ENCODE measurements around the gene PTPN22.
A peak's percentile ranks its signal among the peaks of the same experiment; 100 is the strongest.

- TF ChIP-seq, protein P1, sequence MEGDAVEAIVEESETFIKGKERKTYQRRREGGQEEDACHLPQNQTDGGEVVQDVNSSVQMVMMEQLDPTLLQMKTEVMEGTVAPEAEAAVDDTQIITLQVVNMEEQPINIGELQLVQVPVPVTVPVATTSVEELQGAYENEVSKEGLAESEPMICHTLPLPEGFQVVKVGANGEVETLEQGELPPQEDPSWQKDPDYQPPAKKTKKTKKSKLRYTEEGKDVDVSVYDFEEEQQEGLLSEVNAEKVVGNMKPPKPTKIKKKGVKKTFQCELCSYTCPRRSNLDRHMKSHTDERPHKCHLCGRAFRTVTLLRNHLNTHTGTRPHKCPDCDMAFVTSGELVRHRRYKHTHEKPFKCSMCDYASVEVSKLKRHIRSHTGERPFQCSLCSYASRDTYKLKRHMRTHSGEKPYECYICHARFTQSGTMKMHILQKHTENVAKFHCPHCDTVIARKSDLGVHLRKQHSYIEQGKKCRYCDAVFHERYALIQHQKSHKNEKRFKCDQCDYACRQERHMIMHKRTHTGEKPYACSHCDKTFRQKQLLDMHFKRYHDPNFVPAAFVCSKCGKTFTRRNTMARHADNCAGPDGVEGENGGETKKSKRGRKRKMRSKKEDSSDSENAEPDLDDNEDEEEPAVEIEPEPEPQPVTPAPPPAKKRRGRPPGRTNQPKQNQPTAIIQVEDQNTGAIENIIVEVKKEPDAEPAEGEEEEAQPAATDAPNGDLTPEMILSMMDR (IDR thresholded peaks at IDR 0.05; ENCODE audit: poor library complexity) = peak; percentile 55
- TF ChIP-seq EZH2phosphoT487 (IDR thresholded peaks at IDR 0.05; ENCODE audit: low read depth, severe bottlenecking, unreplicated experiment) (no peak), EZH2 (IDR thresholded peaks at IDR 0.05; ENCODE audit: borderline replicate concordance) (no peak)
These were observed 33.3 kb upstream of the PTPN22 start, which contains the start of the genes AP4B1 and DCLRE1B for GRCh38 chr1:113904674-113905434.
